ENCODE results near the gene DNAJB2. TPM values are rescaled to one million over a fixed set of nuclear protein-coding genes. Genes with fewer than 3 reads are reported as not detected.

Gene DNAJB2
- total RNA-seq, 1 experiment from 2014 or later, result 30.9 TPM

DNA sequence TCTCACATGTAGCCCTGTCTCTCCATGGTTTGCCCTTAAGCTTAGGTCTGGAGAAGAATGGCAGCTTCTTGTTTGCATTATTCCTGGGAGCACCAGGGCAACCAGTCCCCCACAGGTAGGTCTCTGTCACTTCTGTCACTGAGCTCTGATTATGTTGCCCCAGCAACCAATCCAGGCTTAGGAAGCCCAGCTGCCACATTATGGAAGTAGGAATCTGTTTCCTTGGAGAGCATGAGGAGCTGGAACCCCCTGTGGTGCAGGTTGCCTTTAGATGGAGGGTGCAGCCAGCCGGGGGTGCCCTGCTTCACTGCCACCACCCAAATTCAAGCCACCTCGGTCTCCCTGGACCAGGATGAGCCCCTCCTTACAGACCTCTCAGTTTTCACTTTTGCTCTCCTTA is 48.6 kb downstream of the DNAJB2 start:
- no peaks in the 10 kb centered on the region for H4K20me1 ChIP-seq (ENCODE audit: insufficient read depth, low read depth, low read length)
- no peaks in the 10 kb centered on the region for H3K27me3 ChIP-seq (ENCODE audit: low read length)
- DNase-seq, result no peak
- H3K4me1 ChIP-seq (ENCODE audit: low read length), result no peaks in the 10 kb centered on the region
- H3K27ac ChIP-seq (ENCODE audit: low read length), result no peak overlapping the region
- no peak overlapping the region for H2AFZ ChIP-seq (ENCODE audit: low read length)
- H3K36me3 ChIP-seq (ENCODE audit: insufficient read depth, low read length), result no peaks in the 10 kb centered on the region
- H3K79me2 ChIP-seq (ENCODE audit: low read length), result no peaks in the 10 kb centered on the region
- H3K9ac ChIP-seq (ENCODE audit: low read length), result no peak overlapping the region
- no peak overlapping the region for H3K4me2 ChIP-seq (ENCODE audit: low read depth, low read length, poor library complexity, severe bottlenecking)
- H3K4me3 ChIP-seq (ENCODE audit: low read length), result no peak overlapping the region
- H3K9me2 ChIP-seq (replicated peaks; ENCODE audit: insufficient read depth, low read length), result no peaks in the 10 kb centered on the region
- no peaks in the 10 kb centered on the region for H3K9me3 ChIP-seq (ENCODE audit: low read length)

DNA sequence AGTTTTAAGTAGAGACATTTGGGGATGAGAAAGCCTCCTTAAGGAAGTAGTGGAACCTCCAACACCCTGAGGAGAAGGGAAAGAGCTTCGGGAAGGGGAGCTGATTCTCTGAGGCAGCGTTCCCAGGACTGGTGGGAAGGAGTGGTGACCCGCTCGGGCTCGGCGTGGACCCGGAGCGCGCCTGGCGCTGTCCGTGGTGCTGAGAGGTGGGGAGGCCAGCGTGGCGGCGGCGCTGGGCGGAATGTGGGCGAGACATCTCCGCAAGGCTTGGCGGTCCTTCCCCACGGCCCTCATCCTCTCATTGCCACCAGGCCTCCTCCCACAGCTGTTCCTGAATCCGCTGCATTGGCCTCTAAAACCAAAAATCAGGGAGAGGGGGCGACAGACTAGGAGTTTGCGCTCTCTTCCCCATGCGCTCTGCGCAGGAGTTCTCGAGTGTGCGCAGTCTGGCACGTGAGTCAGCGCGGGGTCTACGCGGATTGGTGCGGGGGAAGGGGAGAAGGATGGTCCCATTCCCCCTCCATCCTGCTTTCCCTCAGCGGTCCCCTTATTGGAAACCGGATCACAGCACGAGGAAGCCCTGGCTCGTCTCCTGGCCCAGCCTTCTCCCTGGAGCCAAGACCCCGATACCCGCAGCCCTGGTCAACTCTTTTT is 52.5 kb downstream of the DNAJB2 start:
- no peak overlapping the region for H3K9ac ChIP-seq (ENCODE audit: low read length)
- no peaks in the 10 kb centered on the region for H3K9me3 ChIP-seq (ENCODE audit: low read length)
- H3K4me2 ChIP-seq (ENCODE audit: low read depth, low read length, poor library complexity, severe bottlenecking), result no peak overlapping the region
- no peak for DNase-seq
- H3K4me1 ChIP-seq (ENCODE audit: low read length), result 0 out of 2 replicates have a peak, but pooled peaks cover 3% of the 10 kb centered on the region
- no peaks in the 10 kb centered on the region for H3K79me2 ChIP-seq (ENCODE audit: low read length)
- H3K27me3 ChIP-seq (ENCODE audit: low read length), result no peaks in the 10 kb centered on the region
- no peaks in the 10 kb centered on the region for H3K9me2 ChIP-seq (replicated peaks; ENCODE audit: insufficient read depth, low read length)
- H4K20me1 ChIP-seq (ENCODE audit: insufficient read depth, low read depth, low read length), result no peaks in the 10 kb centered on the region
- H3K36me3 ChIP-seq (ENCODE audit: insufficient read depth, low read length), result no peaks in the 10 kb centered on the region
- H3K4me3 ChIP-seq (ENCODE audit: low read length), result no peak overlapping the region
- H2AFZ ChIP-seq (ENCODE audit: low read length), result no peak overlapping the region
- no peak overlapping the region for H3K27ac ChIP-seq (ENCODE audit: low read length)

DNA sequence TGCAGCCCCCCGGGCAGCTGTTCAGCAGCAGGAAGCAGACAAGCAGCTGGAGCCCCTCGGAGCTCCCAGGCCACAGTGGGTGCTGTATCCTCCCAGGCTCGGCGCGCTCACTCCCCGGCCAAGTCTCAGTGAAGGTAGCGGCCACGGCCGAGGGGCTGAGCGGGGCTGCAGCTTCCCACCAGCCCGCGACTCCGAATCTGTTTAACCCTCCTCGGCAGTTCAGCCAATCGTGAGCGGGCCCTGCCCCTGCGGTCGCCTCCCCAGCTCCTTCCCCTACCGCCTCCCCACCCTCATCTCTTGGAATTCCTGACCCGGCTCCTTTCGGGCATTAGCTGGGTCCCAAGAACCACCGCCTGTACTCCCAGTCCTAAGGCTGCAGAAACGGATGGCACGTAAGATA is 53.4 kb downstream of the DNAJB2 start, which contains the start of gene RESP18:
Gene RESP18 (minus strand): TSS at position 203 of the 400 bp plus-strand sequence.
- Histone ChIP-seq H3K9me2 (replicated peaks; ENCODE audit: insufficient read depth, low read length) (no peaks in the 10 kb centered on the region), H3K9ac (ENCODE audit: low read length) (no peak within 1 kb of the TSS), H3K27me3 (ENCODE audit: low read length) (no peaks in the 10 kb centered on the region), H4K20me1 (ENCODE audit: insufficient read depth, low read depth, low read length) (no peaks in the 10 kb centered on the region), H3K36me3 (ENCODE audit: insufficient read depth, low read length) (no peaks in the 10 kb centered on the region), H3K27ac (ENCODE audit: low read length) (no peak within 1 kb of the TSS), H3K4me2 (ENCODE audit: low read depth, low read length, poor library complexity, severe bottlenecking) (no peak within 1 kb of the TSS), H3K4me1 (ENCODE audit: low read length) (0 out of 2 replicates have a peak, but pooled peaks cover 3% of the 10 kb centered on the region), H3K9me3 (ENCODE audit: low read length) (no peaks in the 10 kb centered on the region), H3K4me3 (ENCODE audit: low read length) (no peak within 1 kb of the TSS), H3K79me2 (ENCODE audit: low read length) (no peaks in the 10 kb centered on the region), H2AFZ (ENCODE audit: low read length) (no peak within 1 kb of the TSS)
- DNase-seq, result no peak

DNA sequence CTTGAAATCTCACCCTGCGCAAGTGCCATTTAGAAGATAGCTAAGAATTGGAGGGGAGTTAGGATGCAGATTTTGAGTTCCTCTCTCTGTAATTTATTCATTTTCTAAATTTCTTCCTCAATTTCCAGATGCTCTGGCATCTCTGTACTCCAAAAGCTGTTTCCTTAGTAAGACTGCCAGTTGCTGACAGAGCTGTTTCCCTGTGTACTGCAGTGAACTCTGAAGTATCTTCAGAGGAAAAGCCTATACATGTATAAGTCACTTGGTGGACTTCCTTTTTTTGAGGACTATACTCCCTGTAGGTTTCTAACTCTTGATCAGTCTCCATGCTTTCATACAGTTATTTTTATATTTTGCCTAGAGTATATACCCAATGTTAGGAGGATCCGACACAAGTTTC is 54.9 kb downstream of the DNAJB2 start:
- Histone ChIP-seq H3K79me2 (ENCODE audit: low read length) (no peaks in the 10 kb centered on the region), H3K4me1 (ENCODE audit: low read length) (0 out of 2 replicates have a peak, but pooled peaks cover 3% of the 10 kb centered on the region), H3K27me3 (ENCODE audit: low read length) (no peaks in the 10 kb centered on the region), H3K9ac (ENCODE audit: low read length) (no peak overlapping the region), H3K36me3 (ENCODE audit: insufficient read depth, low read length) (no peaks in the 10 kb centered on the region), H3K9me3 (ENCODE audit: low read length) (no peaks in the 10 kb centered on the region), H3K4me3 (ENCODE audit: low read length) (no peak overlapping the region), H3K9me2 (replicated peaks; ENCODE audit: insufficient read depth, low read length) (no peaks in the 10 kb centered on the region), H3K27ac (ENCODE audit: low read length) (no peak overlapping the region), H3K4me2 (ENCODE audit: low read depth, low read length, poor library complexity, severe bottlenecking) (no peak overlapping the region), H4K20me1 (ENCODE audit: insufficient read depth, low read depth, low read length) (no peaks in the 10 kb centered on the region), H2AFZ (ENCODE audit: low read length) (no peak overlapping the region)
- no peak for DNase-seq

DNA sequence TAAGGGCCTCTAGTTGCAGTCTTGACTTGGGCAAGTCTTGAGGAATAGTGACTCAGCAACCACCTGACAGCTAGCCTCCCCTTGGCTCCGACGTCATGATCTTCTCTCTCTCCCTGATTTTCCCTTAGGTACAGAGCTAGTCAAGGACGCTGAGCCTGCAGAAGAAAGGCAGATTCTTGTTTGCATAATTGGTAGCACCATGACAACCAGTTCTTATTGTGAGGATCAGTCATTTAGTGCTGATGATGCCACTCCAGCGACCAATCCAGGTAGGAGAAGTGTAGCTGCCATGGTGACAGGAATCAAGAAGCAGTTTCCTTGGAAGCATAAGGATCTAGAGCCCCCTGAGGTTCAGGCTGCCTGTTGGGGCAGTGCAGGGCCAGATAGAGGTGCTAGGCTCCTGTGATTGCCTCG is 56.2 kb downstream of the DNAJB2 start:
- H3K4me2 ChIP-seq (ENCODE audit: low read depth, low read length, poor library complexity, severe bottlenecking), result no peak overlapping the region
- no peaks in the 10 kb centered on the region for H3K36me3 ChIP-seq (ENCODE audit: insufficient read depth, low read length)
- DNase-seq, result no peak
- H3K4me3 ChIP-seq (ENCODE audit: low read length), result no peak overlapping the region
- no peaks in the 10 kb centered on the region for H3K27me3 ChIP-seq (ENCODE audit: low read length)
- no peaks in the 10 kb centered on the region for H3K9me2 ChIP-seq (replicated peaks; ENCODE audit: insufficient read depth, low read length)
- no peaks in the 10 kb centered on the region for H4K20me1 ChIP-seq (ENCODE audit: insufficient read depth, low read depth, low read length)
- H3K4me1 ChIP-seq (ENCODE audit: low read length), result 0 out of 2 replicates have a peak, but pooled peaks cover 3% of the 10 kb centered on the region
- no peak overlapping the region for H3K27ac ChIP-seq (ENCODE audit: low read length)
- H3K9ac ChIP-seq (ENCODE audit: low read length), result no peak overlapping the region
- no peaks in the 10 kb centered on the region for H3K9me3 ChIP-seq (ENCODE audit: low read length)
- H2AFZ ChIP-seq (ENCODE audit: low read length), result no peak overlapping the region
- no peaks in the 10 kb centered on the region for H3K79me2 ChIP-seq (ENCODE audit: low read length)

Small RNAs within 50 kb of the gene (small RNA-seq; reads per million reads assigned to genes)
- gene MIR153-1, result not detected

Other genes with a start within 250 kb of the DNAJB2 start
- 0.11 TPM in 1 of 2 replicates, not detected in the other for gene CFAP65, start 237.8 kb upstream of the DNAJB2 start, total RNA-seq (2014; rRNA removed; shearing (Covaris generic); ENCODE audit: low replicate concordance)
- gene IHH, start 218.4 kb upstream of the DNAJB2 start, total RNA-seq (2014; rRNA removed; shearing (Covaris generic); ENCODE audit: low replicate concordance), result not detected in 2 replicates
- 10.4 and 21.5 TPM in 2 replicates for gene NHEJ1, start 118.6 kb upstream of the DNAJB2 start, total RNA-seq (2014; rRNA removed; shearing (Covaris generic); ENCODE audit: low replicate concordance)
- 2.7 and 3.5 TPM in 2 replicates for gene SLC23A3, start 109.3 kb upstream of the DNAJB2 start, total RNA-seq (2014; rRNA removed; shearing (Covaris generic); ENCODE audit: low replicate concordance)
- gene CNPPD1, start 102.4 kb upstream of the DNAJB2 start, total RNA-seq (2014; rRNA removed; shearing (Covaris generic); ENCODE audit: low replicate concordance), result 38.7 and 64.8 TPM in 2 replicates
- 61.1 and 93.8 TPM in 2 replicates for gene RETREG2, start 101.1 kb upstream of the DNAJB2 start, total RNA-seq (2014; rRNA removed; shearing (Covaris generic); ENCODE audit: low replicate concordance)
- 28.0 and 37.6 TPM in 2 replicates for gene ZFAND2B, start 72.6 kb upstream of the DNAJB2 start, total RNA-seq (2014; rRNA removed; shearing (Covaris generic); ENCODE audit: low replicate concordance)
- gene ABCB6, start 60.4 kb upstream of the DNAJB2 start, total RNA-seq (2014; rRNA removed; shearing (Covaris generic); ENCODE audit: low replicate concordance), result 14.3 and 28.4 TPM in 2 replicates
- gene ATG9A, start 49.7 kb upstream of the DNAJB2 start, total RNA-seq (2014; rRNA removed; shearing (Covaris generic); ENCODE audit: low replicate concordance), result 16.6 and 25.9 TPM in 2 replicates
- 159 and 230 TPM in 2 replicates for gene ANKZF1, start 49.6 kb upstream of the DNAJB2 start, total RNA-seq (2014; rRNA removed; shearing (Covaris generic); ENCODE audit: low replicate concordance)
- gene GLB1L, start 33.9 kb upstream of the DNAJB2 start, total RNA-seq (2014; rRNA removed; shearing (Covaris generic); ENCODE audit: low replicate concordance), result 4.3 and 6.4 TPM in 2 replicates
- 22.8 and 30.7 TPM in 2 replicates for gene STK16, start 33.9 kb upstream of the DNAJB2 start, total RNA-seq (2014; rRNA removed; shearing (Covaris generic); ENCODE audit: low replicate concordance)
- gene TUBA4B, start 26.1 kb upstream of the DNAJB2 start, total RNA-seq (2014; rRNA removed; shearing (Covaris generic); ENCODE audit: low replicate concordance), result not detected in 2 replicates
- 32.6 and 61.8 TPM in 2 replicates for gene TUBA4A, start 25.4 kb upstream of the DNAJB2 start, total RNA-seq (2014; rRNA removed; shearing (Covaris generic); ENCODE audit: low replicate concordance)
- not detected in 2 replicates for gene PTPRN, start 30.0 kb downstream of the DNAJB2 start, total RNA-seq (2014; rRNA removed; shearing (Covaris generic); ENCODE audit: low replicate concordance)
- not detected in 2 replicates for gene RESP18, start 53.4 kb downstream of the DNAJB2 start, total RNA-seq (2014; rRNA removed; shearing (Covaris generic); ENCODE audit: low replicate concordance)
- gene DNPEP, start 108.5 kb downstream of the DNAJB2 start, total RNA-seq (2014; rRNA removed; shearing (Covaris generic); ENCODE audit: low replicate concordance), result 74.6 and 77.9 TPM in 2 replicates
- gene DES, start 139.0 kb downstream of the DNAJB2 start, total RNA-seq (2014; rRNA removed; shearing (Covaris generic); ENCODE audit: low replicate concordance), result not detected in 2 replicates
- not detected in 2 replicates for gene SPEG, start 155.5 kb downstream of the DNAJB2 start, total RNA-seq (2014; rRNA removed; shearing (Covaris generic); ENCODE audit: low replicate concordance)
- gene GMPPA, start 219.5 kb downstream of the DNAJB2 start, total RNA-seq (2014; rRNA removed; shearing (Covaris generic); ENCODE audit: low replicate concordance), result 10.5 and 17.1 TPM in 2 replicates
- 0.32 TPM in 1 of 2 replicates, not detected in the other for gene ASIC4, start 235.1 kb downstream of the DNAJB2 start, total RNA-seq (2014; rRNA removed; shearing (Covaris generic); ENCODE audit: low replicate concordance)

Data from Karpas-422 (cell line).